Adipocyte (in vitro differentiated cells): Measurements from ENCODE around the gene CLCN7.

Experiments
- DNase-seq: peaks from one replicate; pipeline ENCODE4 v3.0.0-alpha.2; 2015; ENCODE audit warnings: low read depth
- H3K27me3 ChIP-seq: replicated peaks from 2 replicates; pipeline ENCODE4 v1.7.0; 2013; ENCODE audit warnings: mild to moderate bottlenecking, low read length, moderate library complexity; ENCODE audit not compliant: control insufficient read depth, insufficient read depth
- H3K36me3 ChIP-seq: 2 replicates; pipeline ENCODE4 v1.7.0; 2013; ENCODE audit warnings: low read length, mild to moderate bottlenecking, moderate library complexity; ENCODE audit not compliant: control insufficient read depth, insufficient read depth, severe bottlenecking
- H3K4me1 ChIP-seq: 2 replicates; pipeline ENCODE4 v1.7.0; 2013; ENCODE audit warnings: mild to moderate bottlenecking, low read length, moderate library complexity; ENCODE audit not compliant: control insufficient read depth, insufficient read depth
- H3K4me3 ChIP-seq: 2 replicates; pipeline ENCODE4 v1.7.0; 2013; ENCODE audit warnings: mild to moderate bottlenecking, low read length, moderate library complexity
- H3K9ac ChIP-seq: 2 replicates; pipeline ENCODE4 v1.7.0; 2013; ENCODE audit warnings: mild to moderate bottlenecking, low read length, moderate library complexity
- H3K9me3 ChIP-seq: 2 replicates; pipeline ENCODE4 v1.7.0; 2013; ENCODE audit warnings: mild to moderate bottlenecking, low read length, moderate library complexity; ENCODE audit not compliant: control insufficient read depth

CLCN7 gene

GRCh38 chr16:1431497-1432270 is 43.1 kb downstream of the CLCN7 start:
- H3K4me1 ChIP-seq: no peaks in the 10 kb centered on the region
- H3K36me3 ChIP-seq: no peaks in the 10 kb centered on the region
- no peaks in the 10 kb centered on the region for H3K27me3 ChIP-seq
- no peak overlapping the region for H3K9ac ChIP-seq
- DNase-seq: no peak
- no peak overlapping the region for H3K4me3 ChIP-seq
- no peaks in the 10 kb centered on the region for H3K9me3 ChIP-seq

DNA sequence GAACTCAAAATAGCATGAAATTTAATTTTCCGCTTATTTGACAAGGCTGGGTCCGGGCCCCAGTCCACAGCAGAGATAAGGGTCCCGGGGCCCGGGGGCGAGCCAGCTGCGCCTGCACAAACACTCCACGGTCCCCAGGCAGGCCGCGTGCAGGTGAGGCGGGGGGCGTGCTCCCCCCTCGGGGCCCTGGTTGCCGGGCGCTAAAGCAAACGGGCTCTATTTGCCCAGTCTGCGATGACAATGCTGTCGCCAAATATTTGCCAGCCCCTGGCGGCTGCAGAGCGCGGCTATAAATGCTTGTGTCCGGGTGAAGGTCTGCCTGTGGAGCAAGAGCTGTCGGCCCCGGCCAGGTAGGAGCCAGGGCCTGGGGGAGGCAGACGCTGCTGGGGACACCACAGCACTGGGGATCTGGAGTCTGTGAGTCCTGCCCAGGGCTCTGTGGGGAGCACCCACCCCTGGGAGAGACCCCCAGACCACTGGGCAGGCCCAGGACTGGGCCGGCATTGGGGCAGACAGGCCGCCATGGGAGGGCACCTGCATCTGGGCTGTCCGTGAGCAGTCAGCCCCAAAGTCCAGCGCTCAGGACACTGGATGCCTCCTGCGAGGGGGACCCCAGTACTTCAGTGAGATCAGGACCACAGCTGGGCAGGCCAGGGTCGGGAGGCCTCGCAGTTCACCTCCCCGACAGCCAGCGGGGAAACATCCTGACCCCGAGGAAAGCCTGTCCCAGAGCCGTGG is 43.9 kb downstream of the CLCN7 start, which contains the start of gene PERCC1:
Gene PERCC1 (plus strand): TSS at position 320 of the 738 bp plus-strand sequence. CDS start 1,516 bp downstream, outside the sequence.
- H3K4me3 ChIP-seq: no peak within 1 kb of the TSS
- no peaks in the 10 kb centered on the region for H3K9me3 ChIP-seq
- H3K36me3 ChIP-seq: no peaks in the 10 kb centered on the region
- DNase-seq: peak; percentile 50
- H3K9ac ChIP-seq: no peak within 1 kb of the TSS
- H3K27me3 ChIP-seq: no peaks in the 10 kb centered on the region
- H3K4me1 ChIP-seq: no peaks in the 10 kb centered on the region

GRCh38 chr16:1430214-1430758 is 44.5 kb downstream of the CLCN7 start:
- no peak for DNase-seq
- Histone ChIP-seq H3K4me3 (no peak overlapping the region), H3K9ac (no peak overlapping the region), H3K9me3 (no peaks in the 10 kb centered on the region), H3K27me3 (no peaks in the 10 kb centered on the region), H3K4me1 (no peaks in the 10 kb centered on the region), H3K36me3 (no peaks in the 10 kb centered on the region)

GRCh38 chr16:1429631-1430030 is 45.2 kb downstream of the CLCN7 start:
- no peak for DNase-seq

GRCh38 chr16:1429012-1429411 is 45.8 kb downstream of the CLCN7 start:
- Histone ChIP-seq H3K9me3 (no peaks in the 10 kb centered on the region), H3K36me3 (no peaks in the 10 kb centered on the region), H3K4me3 (no peak overlapping the region), H3K4me1 (no peaks in the 10 kb centered on the region), H3K9ac (peak overlapping the region; percentile 8), H3K27me3 (no peaks in the 10 kb centered on the region)
- no peak for DNase-seq

More at GRCh38 chr16:1429631-1430030, 45.2 kb downstream of the CLCN7 start:
- Histone ChIP-seq H3K9ac (no peak overlapping the region), H3K4me3 (no peak overlapping the region), H3K27me3 (no peaks in the 10 kb centered on the region), H3K36me3 (no peaks in the 10 kb centered on the region), H3K9me3 (no peaks in the 10 kb centered on the region), H3K4me1 (no peaks in the 10 kb centered on the region)

- no peak overlapping the region for H3K4me3 ChIP-seq
- H3K9me3 ChIP-seq: no peaks in the 10 kb centered on the region
- DNase-seq: peak; percentile 51
- H3K4me1 ChIP-seq: no peaks in the 10 kb centered on the region
- no peaks in the 10 kb centered on the region for H3K27me3 ChIP-seq
- H3K36me3 ChIP-seq: no peaks in the 10 kb centered on the region
- H3K9ac ChIP-seq: peak overlapping the region; percentile 8
Measured at GRCh38 chr16:1428511-1428910, 46.3 kb downstream of the CLCN7 start.

GRCh38 chr16:1427473-1428461 is 47.1 kb downstream of the CLCN7 start:
- no peak overlapping the region for H3K4me3 ChIP-seq
- DNase-seq: no peak
- no peak overlapping the region for H3K9ac ChIP-seq
- H3K9me3 ChIP-seq: no peaks in the 10 kb centered on the region
- H3K27me3 ChIP-seq: no peaks in the 10 kb centered on the region
- H3K36me3 ChIP-seq: no peaks in the 10 kb centered on the region
- H3K4me1 ChIP-seq: no peaks in the 10 kb centered on the region

DNA sequence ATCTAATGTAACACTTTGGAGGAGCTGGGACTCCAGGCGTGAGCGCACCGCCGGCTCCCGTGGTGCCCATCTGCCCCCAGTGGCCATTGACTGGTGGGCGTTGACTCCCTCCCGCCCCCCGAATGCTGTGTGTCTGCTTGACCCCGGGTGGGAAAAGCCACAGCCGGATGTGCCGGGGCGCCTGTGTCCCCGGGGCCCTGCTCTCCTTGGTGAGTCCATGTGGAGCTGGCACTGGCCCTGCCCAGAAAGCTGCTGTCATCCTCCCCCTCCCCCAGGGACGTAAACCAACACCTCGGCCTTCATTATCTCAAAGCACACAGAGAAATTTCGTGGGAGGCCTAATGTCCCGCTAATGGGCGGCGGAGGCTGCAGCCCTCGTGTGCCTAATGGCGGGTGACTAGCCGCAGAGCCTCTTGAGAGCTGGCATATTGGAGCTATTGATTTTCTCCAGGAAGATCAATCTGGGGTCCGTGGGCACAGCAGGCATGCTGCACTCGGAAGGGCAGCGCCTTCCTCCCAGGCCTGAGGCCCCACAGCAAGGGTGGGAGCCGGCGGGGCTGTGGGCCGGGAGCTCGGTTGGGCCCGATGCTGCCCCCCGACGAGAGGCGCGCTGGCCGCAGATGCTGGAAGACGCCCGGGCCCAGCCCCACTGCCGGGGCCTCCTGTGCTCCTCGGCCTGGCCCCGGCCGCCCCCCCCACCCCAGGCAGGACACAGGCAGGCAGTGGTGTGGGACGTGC is 47.9 kb downstream of the CLCN7 start:
- Histone ChIP-seq H3K36me3 (no peaks in the 10 kb centered on the region), H3K4me3 (no peak overlapping the region), H3K9me3 (no peaks in the 10 kb centered on the region), H3K9ac (no peak overlapping the region), H3K27me3 (no peaks in the 10 kb centered on the region), H3K4me1 (no peaks in the 10 kb centered on the region)
- DNase-seq: no peak

- no peaks in the 10 kb centered on the region for H3K9me3 ChIP-seq
- H3K9ac ChIP-seq: no peak overlapping the region
- no peak for DNase-seq
- no peaks in the 10 kb centered on the region for H3K4me1 ChIP-seq
- no peak overlapping the region for H3K4me3 ChIP-seq
- no peaks in the 10 kb centered on the region for H3K36me3 ChIP-seq
- H3K27me3 ChIP-seq: no peaks in the 10 kb centered on the region
Measured at GRCh38 chr16:1425616-1426370, 49.0 kb downstream of the CLCN7 start.

DNA sequence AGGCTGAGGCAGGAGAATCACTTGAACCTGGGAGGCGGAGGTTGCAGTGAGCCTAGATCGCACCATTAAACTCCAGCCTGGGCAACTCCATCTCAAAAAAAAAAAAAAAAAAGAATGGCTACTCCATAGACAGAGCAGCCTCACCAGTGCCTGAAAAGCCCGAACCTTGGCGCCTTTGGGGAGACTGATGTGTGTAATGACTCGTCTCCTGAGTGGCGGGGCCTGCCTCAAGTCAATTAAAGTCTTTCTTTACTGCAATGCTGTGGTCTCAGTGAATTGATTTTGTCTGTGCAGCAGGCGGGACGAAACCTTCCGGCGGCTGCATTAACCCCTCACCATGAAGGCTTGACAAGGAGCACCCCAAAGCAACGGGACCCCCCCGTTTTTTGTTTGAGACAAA is 50.8 kb downstream of the CLCN7 start:
- H3K4me1 ChIP-seq: peaks cover 6% of the 10 kb centered on the region
- H3K9me3 ChIP-seq: no peaks in the 10 kb centered on the region
- no peaks in the 10 kb centered on the region for H3K36me3 ChIP-seq
- DNase-seq: no peak
- no peak overlapping the region for H3K4me3 ChIP-seq
- no peaks in the 10 kb centered on the region for H3K27me3 ChIP-seq
- H3K9ac ChIP-seq: no peak overlapping the region
